ENCODE data around the gene HPCAL1. TPM values are rescaled to one million over a fixed set of nuclear protein-coding genes. Genes with fewer than 3 reads are reported as not detected.
"Not testable (repeated sequence)": the region's sequence is repeated elsewhere in the genome, so short reads cannot be mapped to it uniquely, and the experiment has no call there.

HPCAL1 gene
- total and polyA plus RNA-seq, 3 experiments from 2014 or later: 44.1 to 96.3 (median 47.6) TPM

DNA sequence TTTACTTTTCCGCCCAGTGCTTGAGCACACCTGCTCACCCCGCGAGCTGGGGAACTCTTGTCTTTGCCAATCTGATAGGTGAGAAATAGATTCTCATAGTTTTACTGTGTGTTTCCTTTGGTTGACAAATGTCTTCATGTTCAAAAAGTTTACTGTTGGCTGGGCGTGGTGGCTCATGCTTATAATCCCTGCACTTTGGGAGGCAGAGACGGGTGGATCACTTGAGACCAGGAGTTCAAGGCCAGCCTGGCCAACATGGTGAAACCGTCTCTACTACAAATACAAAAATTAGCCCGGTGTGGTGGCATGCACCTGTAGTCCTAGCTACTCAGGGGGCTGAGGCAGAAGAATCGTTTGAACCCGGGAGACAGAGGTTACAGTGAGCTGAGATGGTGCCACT, 135.1 kb downstream of the HPCAL1 start:
- H3K4me1 ChIP-seq (ENCODE audit: insufficient read depth, low read length): peaks cover 7% of the 10 kb centered on the region
- H3K27me3 ChIP-seq (ENCODE audit: insufficient read depth, low read length, poor library complexity, severe bottlenecking): no peaks in the 10 kb centered on the region
- Mint-ChIP-seq H3K4me1 (peaks cover 5 to 10% (median 7%) of the 10 kb centered on the region in 3 donors), H3K27ac (peak overlapping the region in 1 of 8 donors; percentile 41), H3K9me3 (no peaks in the 10 kb centered on the region), H3K36me3 (peaks cover 4 to 44% (median 14%) of the 10 kb centered on the region in 3 donors), H3K27me3 (peaks cover 0 to 9% of the 10 kb centered on the region in 2 donors), H3K4me3 (peak overlapping the region in 1 of 7 donors; percentile 72)
- DNase-seq: peak in 1 of 5 donors; percentile 36
- H3K4me3 ChIP-seq (ENCODE audit: low read length): no peak overlapping the region
- H3K9me3 ChIP-seq (ENCODE audit: low read length): no peaks in the 10 kb centered on the region
- ChIA-PET CTCF (interaction anchor here (1.1 to 3.2 kb wide), 8 partner anchors 9 to 365 kb away, joined by 3 to 13 read pairs (median 3); no protein-coding TSS in a partner anchor), POLR2A (interaction anchor here (1.2 kb wide), 1 partner anchor 9 kb away, joined by 5 read pairs; no protein-coding TSS in a partner anchor)
- peaks cover 42% of the 10 kb centered on the region for H3K36me3 ChIP-seq (ENCODE audit: insufficient read depth, low read length)
- H3K27ac ChIP-seq (ENCODE audit: low read depth, low read length): no peak overlapping the region

DNA sequence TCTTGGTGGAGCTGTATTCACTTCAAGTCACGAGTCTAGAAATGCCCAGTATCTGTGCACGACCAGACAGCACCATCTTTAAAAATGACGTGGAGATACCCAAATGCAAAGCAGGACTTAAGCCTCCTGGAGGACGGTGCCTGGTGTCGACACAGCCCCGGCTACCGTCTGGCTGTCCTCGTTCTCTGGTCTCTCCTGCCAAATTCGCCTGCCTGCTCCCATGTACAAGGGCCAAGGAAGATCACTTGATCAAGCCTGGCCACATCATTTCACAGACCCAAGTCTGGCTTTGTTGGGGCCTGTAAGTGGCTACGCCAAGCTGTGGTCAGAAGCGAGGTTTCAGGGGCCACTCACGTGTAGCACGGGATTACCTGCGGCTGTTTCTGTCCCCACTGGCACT, 136.0 kb downstream of the HPCAL1 start:
- H3K27me3 ChIP-seq (ENCODE audit: insufficient read depth, low read length, poor library complexity, severe bottlenecking): no peaks in the 10 kb centered on the region
- H3K27ac ChIP-seq (ENCODE audit: low read depth, low read length): no peak overlapping the region
- Mint-ChIP-seq H3K36me3 (peaks cover 4 to 52% (median 19%) of the 10 kb centered on the region in 3 donors), H3K9me3 (no peaks in the 10 kb centered on the region), H3K27ac (peak overlapping the region in 2 of 8 donors; percentile 41 to 76), H3K4me3 (no peak overlapping the region), H3K4me1 (peaks cover 1 to 7% (median 5%) of the 10 kb centered on the region in 3 donors), H3K27me3 (peaks cover 0 to 7% of the 10 kb centered on the region in 2 donors)
- ChIA-PET POLR2A (no interaction called here), CTCF (interaction anchor here (0.8 to 3.2 kb wide), 5 partner anchors 8 to 366 kb away, joined by 3 to 13 read pairs (median 3); no protein-coding TSS in a partner anchor)
- peaks cover 49% of the 10 kb centered on the region for H3K36me3 ChIP-seq (ENCODE audit: insufficient read depth, low read length)
- no peaks in the 10 kb centered on the region for H3K9me3 ChIP-seq (ENCODE audit: low read length)
- peaks cover 7% of the 10 kb centered on the region for H3K4me1 ChIP-seq (ENCODE audit: insufficient read depth, low read length)
- peak in 1 of 5 donors; percentile 40 for DNase-seq
- H3K4me3 ChIP-seq (ENCODE audit: low read length): no peak overlapping the region

DNA sequence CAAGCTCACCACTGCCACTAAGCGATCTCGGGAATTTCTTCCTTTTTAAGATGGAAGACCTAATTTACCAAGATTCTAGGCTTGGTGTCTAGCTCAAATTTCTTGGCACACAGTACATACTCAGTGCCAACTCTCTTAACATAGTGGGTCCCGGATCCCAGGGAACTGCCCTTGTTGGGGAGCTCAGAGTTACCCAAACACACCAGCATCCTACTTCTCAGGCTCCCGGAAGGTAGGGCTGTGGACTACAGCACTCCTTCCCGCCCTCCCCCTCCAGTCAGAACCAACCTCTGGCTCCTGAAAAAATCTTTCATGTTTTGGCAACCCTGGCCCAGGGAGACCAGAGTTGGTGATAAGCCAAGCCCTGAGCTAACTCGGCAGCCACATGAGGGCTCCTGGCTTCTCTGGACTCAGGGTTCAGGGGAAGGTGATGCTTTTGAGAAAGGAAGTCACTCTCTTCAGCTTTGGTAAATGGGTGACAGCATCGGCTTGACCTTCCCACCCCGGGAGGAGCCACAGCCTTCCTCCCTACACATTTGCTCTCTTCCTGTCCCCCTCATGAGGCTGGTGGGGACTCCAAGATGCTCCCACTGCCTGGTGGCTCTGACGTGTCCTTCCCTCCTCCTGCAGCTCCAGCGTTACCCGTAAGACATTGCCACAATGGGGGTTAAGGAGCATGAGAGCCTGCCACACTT, 136.6 kb downstream of the HPCAL1 start:
- Mint-ChIP-seq H3K4me3 (peak overlapping the region in 1 of 7 donors; percentile 19), H3K4me1 (peaks cover 2 to 13% (median 6%) of the 10 kb centered on the region in 3 donors), H3K27me3 (peaks cover 0 to 6% of the 10 kb centered on the region in 2 donors), H3K36me3 (peaks cover 7 to 59% (median 22%) of the 10 kb centered on the region in 3 donors), H3K27ac (peak overlapping the region in 3 of 8 donors; percentile 41 to 76 (median 60)), H3K9me3 (no peaks in the 10 kb centered on the region)
- no peak overlapping the region for H3K27ac ChIP-seq (ENCODE audit: low read depth, low read length)
- ChIA-PET CTCF (interaction anchor here (0.8 to 3.2 kb wide), 5 partner anchors 8 to 367 kb away, joined by 3 to 13 read pairs (median 3); no protein-coding TSS in a partner anchor), POLR2A (no interaction called here)
- peaks cover 7% of the 10 kb centered on the region for H3K4me1 ChIP-seq (ENCODE audit: insufficient read depth, low read length)
- no peaks in the 10 kb centered on the region for H3K9me3 ChIP-seq (ENCODE audit: low read length)
- DNase-seq: peak in 1 of 5 donors; percentile 32
- H3K4me3 ChIP-seq (ENCODE audit: low read length): no peak overlapping the region
- peaks cover 54% of the 10 kb centered on the region for H3K36me3 ChIP-seq (ENCODE audit: insufficient read depth, low read length)
- H3K27me3 ChIP-seq (ENCODE audit: insufficient read depth, low read length, poor library complexity, severe bottlenecking): no peaks in the 10 kb centered on the region

DNA sequence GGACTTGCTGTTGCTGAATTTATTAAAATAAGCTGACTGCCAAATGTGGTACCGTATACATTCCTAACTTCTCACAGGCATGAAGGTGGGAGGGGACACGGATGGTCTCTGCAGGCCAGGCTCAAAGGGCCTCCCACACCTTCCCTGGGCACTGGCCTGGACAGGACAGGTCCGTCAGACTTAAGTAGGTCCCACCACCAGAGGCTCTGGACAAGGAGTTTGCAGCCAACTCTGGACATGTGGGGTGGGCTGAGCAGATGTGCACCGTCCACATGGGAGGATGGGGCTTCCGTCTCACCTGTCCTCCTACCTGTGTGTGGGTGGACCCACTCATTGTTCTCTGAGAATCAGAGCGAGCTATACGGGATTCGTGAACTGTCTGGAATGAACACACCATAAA, 137.3 kb downstream of the HPCAL1 start:
- Histone ChIP-seq H3K36me3 (ENCODE audit: insufficient read depth, low read length) (peaks cover 60% of the 10 kb centered on the region), H3K27ac (ENCODE audit: low read depth, low read length) (no peak overlapping the region), H3K4me1 (ENCODE audit: insufficient read depth, low read length) (peaks cover 3% of the 10 kb centered on the region), H3K27me3 (ENCODE audit: insufficient read depth, low read length, poor library complexity, severe bottlenecking) (no peaks in the 10 kb centered on the region), H3K9me3 (ENCODE audit: low read length) (no peaks in the 10 kb centered on the region), H3K4me3 (ENCODE audit: low read length) (no peak overlapping the region)
- Mint-ChIP-seq H3K4me3 (peak overlapping the region in 1 of 7 donors; percentile 25), H3K9me3 (no peaks in the 10 kb centered on the region), H3K36me3 (peaks cover 12 to 65% (median 22%) of the 10 kb centered on the region in 3 donors), H3K27ac (peak overlapping the region in 2 of 8 donors; percentile 41 to 60), H3K4me1 (peaks cover 6 to 16% (median 10%) of the 10 kb centered on the region in 3 donors), H3K27me3 (peaks cover 0 to 3% of the 10 kb centered on the region in 2 donors)
- ChIA-PET POLR2A (no interaction called here), CTCF (interaction anchor here (0.8 to 3.2 kb wide), 4 partner anchors 31 to 373 kb away, joined by 3 to 13 read pairs (median 4); no protein-coding TSS in a partner anchor)
- DNase-seq: peak in 1 of 5 donors; percentile 16

DNA sequence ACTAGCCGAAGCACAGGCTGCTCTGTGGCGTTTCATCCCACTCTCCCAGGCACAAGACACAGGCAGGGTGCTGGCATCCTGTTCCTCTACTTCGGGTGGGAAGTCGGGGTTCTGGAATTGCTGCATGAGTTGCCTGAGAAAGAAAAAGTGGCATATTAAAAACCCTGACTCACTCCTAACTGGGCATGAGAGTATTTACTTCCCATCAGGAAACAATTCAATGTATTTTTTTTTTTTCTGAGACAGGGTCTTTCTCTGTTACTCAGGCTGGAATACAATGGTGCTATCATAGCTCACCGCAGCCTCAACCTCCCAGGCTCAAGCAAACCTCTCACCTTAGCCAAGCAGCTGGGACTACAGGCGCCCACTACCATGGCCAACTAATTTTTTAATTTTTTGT, 138.0 kb downstream of the HPCAL1 start:
- Histone ChIP-seq H3K36me3 (ENCODE audit: insufficient read depth, low read length) (peaks cover 60% of the 10 kb centered on the region), H3K27ac (ENCODE audit: low read depth, low read length) (no peak overlapping the region), H3K4me1 (ENCODE audit: insufficient read depth, low read length) (peaks cover 4% of the 10 kb centered on the region), H3K9me3 (ENCODE audit: low read length) (no peaks in the 10 kb centered on the region), H3K27me3 (ENCODE audit: insufficient read depth, low read length, poor library complexity, severe bottlenecking) (no peaks in the 10 kb centered on the region), H3K4me3 (ENCODE audit: low read length) (no peak overlapping the region)
- no peak overlapping the region for H3K27ac Mint-ChIP-seq
- ChIA-PET CTCF (interaction anchor here (0.8 to 3.2 kb wide), 4 partner anchors 31 to 374 kb away, joined by 3 to 13 read pairs (median 4); no protein-coding TSS in a partner anchor), POLR2A (no interaction called here)
- peaks cover 12 to 70% (median 22%) of the 10 kb centered on the region in 3 donors for H3K36me3 Mint-ChIP-seq
- peaks cover 0 to 3% of the 10 kb centered on the region in 2 donors for H3K27me3 Mint-ChIP-seq
- H3K4me3 Mint-ChIP-seq: peak overlapping the region in 2 of 7 donors; percentile 18 to 25
- H3K9me3 Mint-ChIP-seq: no peaks in the 10 kb centered on the region
- peaks cover 7 to 20% (median 14%) of the 10 kb centered on the region in 3 donors for H3K4me1 Mint-ChIP-seq
- DNase-seq: peak in 1 of 5 donors; percentile 38

DNA sequence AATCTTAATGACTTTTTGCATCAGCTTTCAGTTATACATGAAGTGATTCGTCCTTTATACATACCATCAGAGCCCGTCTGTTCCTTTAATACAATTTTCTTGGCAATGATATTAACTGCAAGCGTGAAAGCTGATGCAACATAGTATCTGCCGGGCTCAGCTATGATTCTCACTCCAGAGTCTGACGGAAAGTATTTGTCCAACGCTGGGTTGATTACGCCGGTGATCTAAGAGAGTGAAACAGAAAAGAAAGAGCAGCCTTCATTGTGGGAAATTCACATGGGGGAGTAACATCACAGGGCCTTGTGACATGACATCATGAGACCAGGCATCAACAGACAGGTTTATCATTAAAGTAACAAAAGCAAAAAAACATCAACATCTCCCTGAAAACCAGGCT, 139.2 kb downstream of the HPCAL1 start:
- peaks cover 60% of the 10 kb centered on the region for H3K36me3 ChIP-seq (ENCODE audit: insufficient read depth, low read length)

DNA sequence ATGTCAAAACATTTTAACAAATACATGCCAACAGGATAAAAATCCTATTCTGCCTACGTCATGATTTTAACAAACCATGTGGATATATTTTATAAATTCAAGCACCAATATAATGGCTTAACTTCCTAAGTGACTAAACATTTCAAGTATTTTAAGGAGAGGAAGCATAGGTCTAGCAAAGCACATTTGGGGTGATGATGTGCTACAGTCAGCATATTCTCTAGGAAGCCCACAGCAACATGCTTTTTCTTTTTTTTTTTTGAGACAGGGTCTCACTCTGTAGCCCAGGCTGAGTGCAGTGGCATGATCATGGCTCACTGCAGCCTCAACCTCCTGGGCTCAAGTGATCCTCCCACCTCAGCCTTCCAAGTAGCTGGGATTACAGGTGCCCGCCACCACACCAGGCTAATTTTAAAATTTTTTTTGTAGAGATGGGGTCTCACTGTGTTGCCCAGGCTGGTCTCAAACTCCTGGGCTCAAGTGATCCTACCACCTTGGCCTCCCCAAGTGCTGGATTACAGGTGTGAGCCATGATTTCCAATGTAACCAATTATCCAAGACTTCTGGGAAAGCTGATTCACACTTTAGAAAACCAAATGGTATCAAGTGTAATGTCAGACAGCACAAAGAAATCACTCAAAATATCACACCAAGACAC, 139.9 kb downstream of the HPCAL1 start:
- Histone ChIP-seq H3K4me1 (ENCODE audit: insufficient read depth, low read length) (peaks cover 20% of the 10 kb centered on the region), H3K36me3 (ENCODE audit: insufficient read depth, low read length) (peaks cover 60% of the 10 kb centered on the region)
- POLR2A ChIA-PET; DNase-seq; H3K9me3 ChIP-seq (ENCODE audit: low read length); H3K4me3 ChIP-seq (ENCODE audit: low read length); H3K9me3 Mint-ChIP-seq; H3K27me3 Mint-ChIP-seq; H3K27me3 ChIP-seq (ENCODE audit: insufficient read depth, low read length, poor library complexity, severe bottlenecking); H3K27ac ChIP-seq (ENCODE audit: low read depth, low read length); CTCF ChIA-PET; H3K4me3 Mint-ChIP-seq: not testable (repeated sequence)
- Mint-ChIP-seq H3K27ac (peak overlapping the region in 1 of 8 donors; percentile 66), H3K4me1 (peaks cover 20 to 37% (median 31%) of the 10 kb centered on the region in 3 donors), H3K36me3 (peaks cover 12 to 75% (median 22%) of the 10 kb centered on the region in 3 donors)

More for the DNA sequence above, 139.2 kb downstream of the HPCAL1 start:
- peaks cover 0 to 3% of the 10 kb centered on the region in 2 donors for H3K27me3 Mint-ChIP-seq
- H3K27ac ChIP-seq (ENCODE audit: low read depth, low read length): no peak overlapping the region
- no peaks in the 10 kb centered on the region for H3K9me3 ChIP-seq (ENCODE audit: low read length)
- no peaks in the 10 kb centered on the region for H3K9me3 Mint-ChIP-seq
- H3K27ac Mint-ChIP-seq: peak overlapping the region in 1 of 8 donors; percentile 15
- ChIA-PET POLR2A (no interaction called here), CTCF (no interaction called here)
- no peak for DNase-seq
- H3K4me1 ChIP-seq (ENCODE audit: insufficient read depth, low read length): peaks cover 14% of the 10 kb centered on the region
- no peak overlapping the region for H3K4me3 Mint-ChIP-seq
- H3K4me3 ChIP-seq (ENCODE audit: low read length): no peak overlapping the region
- no peaks in the 10 kb centered on the region for H3K27me3 ChIP-seq (ENCODE audit: insufficient read depth, low read length, poor library complexity, severe bottlenecking)
- H3K4me1 Mint-ChIP-seq: peaks cover 14 to 31% (median 25%) of the 10 kb centered on the region in 3 donors
- H3K36me3 Mint-ChIP-seq: peaks cover 12 to 71% (median 22%) of the 10 kb centered on the region in 3 donors
